H4 (cell line): Measurements from ENCODE around the gene NBR1. TPM values are rescaled to one million over a fixed set of nuclear protein-coding genes. Genes with fewer than 3 reads are reported as not detected.

ENCODE experiments used
- total RNA-seq: library from RNA; depleted of rRNA; stranded (reverse); fragments of >200 nt; shearing (Covaris generic); gene quantifications from 2 replicates; pipeline ENCODE4 v1.2.3, GENCODE V29; 2014; rRNA removed

The NBR1 gene
- total RNA-seq, 1 experiment from 2014 or later = 40.8 TPM

Other genes with a start within 250 kb of the NBR1 start
- gene AARSD1, start 206.8 kb upstream of the NBR1 start, total RNA-seq = 23.7 and 27.2 TPM in 2 replicates
- gene PTGES3L, start 191.1 kb upstream of the NBR1 start, total RNA-seq = 0.19 TPM in 1 of 2 replicates, not detected in the other
- 3.6 and 3.8 TPM in 2 replicates for gene RUNDC1, start 190.6 kb upstream of the NBR1 start, total RNA-seq
- 1,450 and 1,519 TPM in 2 replicates for gene RPL27, start 172.8 kb upstream of the NBR1 start, total RNA-seq
- 66.7 and 80.2 TPM in 2 replicates for gene IFI35, start 164.4 kb upstream of the NBR1 start, total RNA-seq
- 104 and 118 TPM in 2 replicates for gene VAT1, start 148.8 kb upstream of the NBR1 start, total RNA-seq
- gene RND2, start 146.0 kb upstream of the NBR1 start, total RNA-seq = not detected in 2 replicates
- 16.7 and 28.4 TPM in 2 replicates for gene BRCA1, start 45.9 kb upstream of the NBR1 start, total RNA-seq
- gene TMEM106A, start 40.7 kb downstream of the NBR1 start, total RNA-seq = 1.7 and 2.4 TPM in 2 replicates
- not detected in 2 replicates for gene CCDC200, start 57.4 kb downstream of the NBR1 start, total RNA-seq
- gene RNU2-1, start 62.8 kb downstream of the NBR1 start, total RNA-seq = not detected in 2 replicates
- 6.1 and 8.4 TPM in 2 replicates for gene ARL4D, start 227.8 kb downstream of the NBR1 start, total RNA-seq